Left ventricle myocardium inferior (tissue), 1 donor: ENCODE measurements around the gene GIGYF1. TPM values are rescaled to one million over a fixed set of nuclear protein-coding genes. Genes with fewer than 3 reads are reported as not detected.
A peak's percentile ranks its signal among the peaks of the same experiment; 100 is the strongest.
"Not testable (repeated sequence)": the region's sequence is repeated elsewhere in the genome, so short reads cannot be mapped to it uniquely, and the experiment has no call there.

ENCODE experiments used
- DNase-seq: peaks from one replicate; pipeline ENCODE4 v3.0.0-alpha.2; 2020
- H3K27ac ChIP-seq: fragments of 200-600 bp; replicated peaks from 2 replicates; pipeline ENCODE4 v1.8.0; 2021
- H3K27me3 ChIP-seq: fragments of 200-600 bp; 2 replicates; pipeline ENCODE4 v1.8.0; 2021; ENCODE audit warnings: low read depth
- H3K36me3 ChIP-seq: fragments of 200-600 bp; 2 replicates; pipeline ENCODE4 v1.8.0; 2021
- H3K4me1 ChIP-seq: fragments of 200-600 bp; 2 replicates; pipeline ENCODE4 v1.8.0; 2021
- H3K4me3 ChIP-seq: fragments of 200-600 bp; 2 replicates; pipeline ENCODE4 v1.8.0; 2021; ENCODE audit warnings: mild to moderate bottlenecking, moderate library complexity
- H3K9me3 ChIP-seq: fragments of 200-600 bp; replicated peaks from 2 replicates; pipeline ENCODE4 v1.8.0; 2021
- intact Hi-C: fragments of 100-400 bp; cut with micrococcal nuclease; formaldehyde crosslinking; loops from one replicate; pipeline ENCODE4 v1.11.0; 2022
- total RNA-seq: library from RNA; stranded (reverse); fragmentation: NEBNext Ultra II Directional; extraction: Animal tissue kit (Norgen Biotek cat#: 25700); gene quantifications from one replicate; pipeline ENCODE4 v1.2.1, GENCODE V29; 2021
- TF ChIP-seq, protein P1 (sequence below): fragments of 200-600 bp; IDR thresholded peaks from 2 replicates; pipeline ENCODE4 v1.8.0; 2021; ENCODE audit warnings: antibody characterized with exemption, mild to moderate bottlenecking, borderline replicate concordance
- donor health status: DM: no; HTN: yes; CAD: no; lungs with severe emphysema.

Gene GIGYF1
- total RNA-seq, 1 donor from 2014 or later: 24.5 TPM

DNA sequence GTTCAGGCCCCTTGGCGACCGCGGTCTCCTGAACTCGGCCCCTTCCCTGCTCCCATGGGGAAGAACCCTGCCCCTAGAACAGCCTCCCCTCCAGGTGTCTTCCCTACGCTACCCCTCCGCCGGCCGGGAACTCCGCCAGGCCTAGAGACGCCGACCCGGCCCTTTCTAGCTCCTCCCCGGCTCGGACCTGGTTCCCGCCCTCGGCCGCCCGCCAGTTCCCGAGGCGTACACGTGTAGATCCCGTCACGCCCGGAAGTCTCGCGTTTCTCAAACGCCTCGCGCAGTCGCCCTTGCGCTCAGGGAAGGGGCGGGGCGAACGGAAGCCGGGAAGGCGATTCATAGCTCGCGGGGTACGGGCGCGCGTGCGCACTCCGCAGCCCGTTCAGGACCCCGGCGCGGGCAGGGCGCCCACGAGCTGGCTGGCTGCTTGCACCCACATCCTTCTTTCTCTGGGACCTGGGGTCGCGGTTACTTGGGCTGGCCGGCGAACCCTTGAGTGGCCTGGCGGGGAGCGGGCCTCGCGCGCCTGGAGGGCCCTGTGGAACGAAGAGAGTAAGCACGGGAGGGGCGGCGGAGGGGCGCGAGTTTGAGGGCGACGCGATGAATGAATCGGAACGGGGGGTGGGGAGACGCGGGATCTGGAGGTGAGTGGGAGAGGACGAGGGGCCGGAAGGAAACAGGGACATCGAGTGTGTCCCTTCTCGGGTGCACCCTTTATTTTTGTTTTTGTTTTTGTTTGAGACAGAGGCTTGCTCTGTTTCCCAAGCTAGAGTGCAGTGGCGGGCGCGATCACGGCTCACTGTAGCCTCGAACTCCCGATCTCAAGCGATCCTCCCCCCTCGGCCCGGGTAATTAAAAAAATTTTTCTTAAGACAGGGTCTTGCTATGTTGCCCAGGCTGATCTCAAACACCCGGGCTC lies 12.0 kb upstream of the GIGYF1 start, which contains the start of gene POP7:
Gene POP7, plus strand, starts transcription at position 369 of the 919 bp plus-strand sequence. CDS start 710 bp downstream, outside the sequence.
- H3K9me3 ChIP-seq: no peaks in the 10 kb centered on the region
- peaks cover 30% of the 10 kb centered on the region for H3K4me1 ChIP-seq
- H3K36me3 ChIP-seq: peaks cover 12% of the 10 kb centered on the region
- no peaks in the 10 kb centered on the region for H3K27me3 ChIP-seq
- intact Hi-C loops: no loop called here
- H3K27ac ChIP-seq: peak within 1 kb of the TSS; percentile 97
- H3K4me3 ChIP-seq: peak within 1 kb of the TSS; percentile 83
- TF ChIP-seq, protein P1, sequence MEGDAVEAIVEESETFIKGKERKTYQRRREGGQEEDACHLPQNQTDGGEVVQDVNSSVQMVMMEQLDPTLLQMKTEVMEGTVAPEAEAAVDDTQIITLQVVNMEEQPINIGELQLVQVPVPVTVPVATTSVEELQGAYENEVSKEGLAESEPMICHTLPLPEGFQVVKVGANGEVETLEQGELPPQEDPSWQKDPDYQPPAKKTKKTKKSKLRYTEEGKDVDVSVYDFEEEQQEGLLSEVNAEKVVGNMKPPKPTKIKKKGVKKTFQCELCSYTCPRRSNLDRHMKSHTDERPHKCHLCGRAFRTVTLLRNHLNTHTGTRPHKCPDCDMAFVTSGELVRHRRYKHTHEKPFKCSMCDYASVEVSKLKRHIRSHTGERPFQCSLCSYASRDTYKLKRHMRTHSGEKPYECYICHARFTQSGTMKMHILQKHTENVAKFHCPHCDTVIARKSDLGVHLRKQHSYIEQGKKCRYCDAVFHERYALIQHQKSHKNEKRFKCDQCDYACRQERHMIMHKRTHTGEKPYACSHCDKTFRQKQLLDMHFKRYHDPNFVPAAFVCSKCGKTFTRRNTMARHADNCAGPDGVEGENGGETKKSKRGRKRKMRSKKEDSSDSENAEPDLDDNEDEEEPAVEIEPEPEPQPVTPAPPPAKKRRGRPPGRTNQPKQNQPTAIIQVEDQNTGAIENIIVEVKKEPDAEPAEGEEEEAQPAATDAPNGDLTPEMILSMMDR: no peak
- DNase-seq: peak; percentile 99

DNA sequence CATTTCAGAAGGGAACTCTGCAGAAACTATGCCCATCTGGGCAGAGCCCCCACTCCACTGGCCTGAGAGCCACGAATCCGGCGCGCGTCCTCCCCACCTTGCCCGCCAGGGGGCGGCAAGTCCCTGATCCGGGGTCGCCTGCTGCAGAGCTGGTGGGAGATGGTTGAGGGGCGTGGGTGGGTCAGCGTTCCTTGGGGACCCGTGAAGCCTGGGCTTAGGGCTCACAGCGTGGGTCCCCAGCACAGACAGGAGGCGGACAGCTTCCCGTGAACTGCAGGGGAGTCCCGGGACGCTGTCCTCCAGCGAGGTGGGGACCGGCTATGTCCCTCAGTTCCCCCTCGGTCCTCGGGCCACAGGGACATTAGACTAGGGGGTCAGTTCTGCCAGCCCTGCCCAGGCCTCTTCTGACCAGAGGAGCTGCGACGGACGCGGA lies 11.3 kb upstream of the GIGYF1 start:
- Histone ChIP-seq H3K4me1 (peaks cover 30% of the 10 kb centered on the region), H3K27me3 (no peaks in the 10 kb centered on the region), H3K36me3 (peaks cover 12% of the 10 kb centered on the region), H3K27ac (peak overlapping the region; percentile 97), H3K4me3 (peak overlapping the region; percentile 83), H3K9me3 (no peaks in the 10 kb centered on the region)
- TF ChIP-seq, protein P1: peak; percentile 89
- intact Hi-C loops: no loop called here
- DNase-seq: peak; percentile 75

DNA sequence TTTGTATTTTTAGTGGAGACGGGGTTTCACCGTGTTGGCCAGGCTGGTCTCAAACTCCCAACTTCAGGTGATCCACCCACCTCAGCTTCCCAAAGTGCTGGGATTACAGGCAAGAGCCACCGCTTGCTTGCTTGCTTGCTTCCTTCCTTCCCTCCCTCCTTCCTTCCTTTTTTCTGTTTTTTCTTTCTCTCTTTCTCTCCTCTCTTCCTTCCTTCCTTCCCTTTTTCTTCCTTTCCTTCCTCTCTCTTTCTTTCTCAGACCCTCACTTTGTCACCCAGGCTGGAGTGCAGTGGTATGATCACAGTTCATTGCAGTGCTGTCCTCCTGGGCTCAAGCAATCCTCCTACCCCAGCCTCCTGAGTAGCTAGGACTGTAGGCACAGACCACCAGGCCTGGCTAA lies 7.0 kb upstream of the GIGYF1 start:
- H3K36me3 ChIP-seq, DNase-seq, H3K27me3 ChIP-seq, H3K27ac ChIP-seq, intact Hi-C loops, H3K4me3 ChIP-seq, H3K9me3 ChIP-seq: not testable (repeated sequence)
- peaks cover 12% of the 10 kb centered on the region for H3K4me1 ChIP-seq

DNA sequence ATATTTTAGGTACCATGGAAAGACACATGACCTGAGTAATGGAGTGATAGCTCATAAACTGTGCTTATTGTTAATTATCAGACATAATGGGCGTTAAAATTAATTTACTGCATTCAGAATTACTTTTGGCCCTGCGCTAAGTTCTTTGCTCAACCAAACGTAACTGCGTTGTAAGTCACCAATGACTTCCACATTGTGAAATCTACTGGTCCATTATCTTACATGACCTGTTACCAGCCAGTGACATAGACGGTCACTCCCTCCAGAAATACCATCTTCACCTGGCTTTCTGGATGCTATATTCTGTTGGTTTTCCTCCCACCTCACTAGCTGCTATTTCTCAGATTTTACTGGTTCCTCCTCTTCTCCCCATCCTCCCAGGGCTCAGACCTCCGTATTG lies 5.0 kb upstream of the GIGYF1 start:
- TF ChIP-seq, protein P1: no peak
- peaks cover 7% of the 10 kb centered on the region for H3K4me1 ChIP-seq
- no peak for DNase-seq
- no peaks in the 10 kb centered on the region for H3K9me3 ChIP-seq
- intact Hi-C loops: loop anchor here (10.0 kb wide), 1 partner anchor 114 kb away; the partner anchor contains the start of genes FBXO24 and LRCH4
- no peak overlapping the region for H3K4me3 ChIP-seq
- no peaks in the 10 kb centered on the region for H3K36me3 ChIP-seq
- H3K27me3 ChIP-seq: no peaks in the 10 kb centered on the region
- no peak overlapping the region for H3K27ac ChIP-seq

DNA sequence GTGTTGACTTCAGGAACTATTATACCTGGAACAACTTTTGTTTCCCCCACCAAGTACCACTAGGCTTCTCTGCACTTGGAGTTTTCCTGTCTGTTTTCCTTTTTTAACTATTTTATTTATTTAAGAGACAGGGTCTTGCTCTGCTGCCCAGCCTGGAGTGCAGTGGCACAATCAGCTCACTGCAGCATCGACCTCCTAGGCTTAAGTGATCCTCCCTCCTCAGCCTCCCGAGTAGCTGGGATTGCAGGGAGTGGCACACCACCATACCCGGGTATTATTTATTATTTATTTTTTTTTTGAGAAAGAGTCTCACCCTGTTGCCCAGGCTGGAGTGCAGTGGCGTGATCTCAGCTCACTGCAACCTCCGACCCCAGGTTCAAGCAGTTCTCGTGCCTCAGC lies 2.1 kb upstream of the GIGYF1 start:
- no peaks in the 10 kb centered on the region for H3K36me3 ChIP-seq
- H3K27me3 ChIP-seq: no peaks in the 10 kb centered on the region
- H3K27ac ChIP-seq: no peak overlapping the region
- H3K9me3 ChIP-seq: no peaks in the 10 kb centered on the region
- intact Hi-C loops: loop anchor here (10.0 kb wide), 1 partner anchor 111 kb away; the partner anchor contains the start of genes FBXO24 and LRCH4
- peaks cover 33% of the 10 kb centered on the region for H3K4me1 ChIP-seq
- no peak for DNase-seq
- TF ChIP-seq, protein P1: no peak
- H3K4me3 ChIP-seq: no peak overlapping the region
